Esophagus squamous epithelium (tissue), 4 donors: ENCODE data around the gene C20orf141.

Source experiments
- CTCF ChIP-seq, 6 experiments: fragments of 450-650 bp in 4 of 6; fragments of 200-600 bp in 2 of 6; sonication (generic) in 2 of 6; IDR thresholded peaks; one replicate each; pipeline ENCODE4 v1.5.1; 2016 to 2019; ENCODE audit warnings: antibody characterized with exemption in 6 of 6, mild to moderate bottlenecking in 4 of 6, moderate library complexity in 4 of 6
- POLR2A ChIP-seq, 4 donors: fragments of 450-650 bp; IDR thresholded peaks; one replicate each; pipeline ENCODE4 v1.6.1; 2017; ENCODE audit warnings: antibody characterized with exemption in 4 of 4, mild to moderate bottlenecking in 4 of 4, moderate library complexity in 3 of 4

GRCh38 chr20:2846698-2847097, 31.9 kb downstream of the C20orf141 start:
- no peak for TF ChIP-seq POLR2A (IDR thresholded peaks at IDR 0.05)
- TF ChIP-seq CTCF (IDR thresholded peaks at IDR 0.05): no peak
